ENCODE results near the gene CLASP1.
"Not testable (repeated sequence)": the region's sequence is repeated elsewhere in the genome, so short reads cannot be mapped to it uniquely, and the experiment has no call there.

Gene CLASP1

GRCh38 chr2:121334581-121335293, 314.5 kb downstream of the CLASP1 start:
- H3F3A ChIP-seq (ENCODE audit: insufficient read depth, low read length), result no peaks in the 10 kb centered on the region
- H3K27me3 ChIP-seq (ENCODE audit: insufficient read depth, low read length), result 0 out of 2 replicates have a peak, but pooled peaks cover 5% of the 10 kb centered on the region
- peaks cover 14% of the 10 kb centered on the region; the same call in 1 of the 2 replicates for H3K36me3 ChIP-seq (ENCODE audit: insufficient read depth, low read length)
- no peaks in the 10 kb centered on the region for H3K9me2 ChIP-seq (ENCODE audit: low read depth, low read length)
- no peak overlapping the region for H3K27ac ChIP-seq (ENCODE audit: low read depth, low read length, poor library complexity, severe bottlenecking)
- TF ChIP-seq, protein P1, sequence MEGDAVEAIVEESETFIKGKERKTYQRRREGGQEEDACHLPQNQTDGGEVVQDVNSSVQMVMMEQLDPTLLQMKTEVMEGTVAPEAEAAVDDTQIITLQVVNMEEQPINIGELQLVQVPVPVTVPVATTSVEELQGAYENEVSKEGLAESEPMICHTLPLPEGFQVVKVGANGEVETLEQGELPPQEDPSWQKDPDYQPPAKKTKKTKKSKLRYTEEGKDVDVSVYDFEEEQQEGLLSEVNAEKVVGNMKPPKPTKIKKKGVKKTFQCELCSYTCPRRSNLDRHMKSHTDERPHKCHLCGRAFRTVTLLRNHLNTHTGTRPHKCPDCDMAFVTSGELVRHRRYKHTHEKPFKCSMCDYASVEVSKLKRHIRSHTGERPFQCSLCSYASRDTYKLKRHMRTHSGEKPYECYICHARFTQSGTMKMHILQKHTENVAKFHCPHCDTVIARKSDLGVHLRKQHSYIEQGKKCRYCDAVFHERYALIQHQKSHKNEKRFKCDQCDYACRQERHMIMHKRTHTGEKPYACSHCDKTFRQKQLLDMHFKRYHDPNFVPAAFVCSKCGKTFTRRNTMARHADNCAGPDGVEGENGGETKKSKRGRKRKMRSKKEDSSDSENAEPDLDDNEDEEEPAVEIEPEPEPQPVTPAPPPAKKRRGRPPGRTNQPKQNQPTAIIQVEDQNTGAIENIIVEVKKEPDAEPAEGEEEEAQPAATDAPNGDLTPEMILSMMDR (IDR thresholded peaks at IDR 0.05; ENCODE audit: low read length), result no peak
- TF ChIP-seq EZH2 (IDR thresholded peaks at IDR 0.05; ENCODE audit: borderline replicate concordance, low read length), result no peak
- H3K79me2 ChIP-seq (ENCODE audit: insufficient read depth, low read length), result no peaks in the 10 kb centered on the region
- H3K4me3 ChIP-seq (ENCODE audit: low read depth, low read length, poor library complexity, severe bottlenecking), result no peak overlapping the region
- H3K4me2 ChIP-seq (ENCODE audit: low read length), result no peak overlapping the region
- peaks cover 19% of the 10 kb centered on the region for H3K4me1 ChIP-seq (ENCODE audit: insufficient read depth, low read length, severe bottlenecking)
- H2AFZ ChIP-seq (ENCODE audit: low read length), result no peak overlapping the region
- no peaks in the 10 kb centered on the region for H3K9me3 ChIP-seq (ENCODE audit: low read length)
- no peaks in the 10 kb centered on the region for H4K20me1 ChIP-seq (ENCODE audit: insufficient read depth, low read length)
- H3K9ac ChIP-seq (ENCODE audit: low read length), result no peak overlapping the region

DNA sequence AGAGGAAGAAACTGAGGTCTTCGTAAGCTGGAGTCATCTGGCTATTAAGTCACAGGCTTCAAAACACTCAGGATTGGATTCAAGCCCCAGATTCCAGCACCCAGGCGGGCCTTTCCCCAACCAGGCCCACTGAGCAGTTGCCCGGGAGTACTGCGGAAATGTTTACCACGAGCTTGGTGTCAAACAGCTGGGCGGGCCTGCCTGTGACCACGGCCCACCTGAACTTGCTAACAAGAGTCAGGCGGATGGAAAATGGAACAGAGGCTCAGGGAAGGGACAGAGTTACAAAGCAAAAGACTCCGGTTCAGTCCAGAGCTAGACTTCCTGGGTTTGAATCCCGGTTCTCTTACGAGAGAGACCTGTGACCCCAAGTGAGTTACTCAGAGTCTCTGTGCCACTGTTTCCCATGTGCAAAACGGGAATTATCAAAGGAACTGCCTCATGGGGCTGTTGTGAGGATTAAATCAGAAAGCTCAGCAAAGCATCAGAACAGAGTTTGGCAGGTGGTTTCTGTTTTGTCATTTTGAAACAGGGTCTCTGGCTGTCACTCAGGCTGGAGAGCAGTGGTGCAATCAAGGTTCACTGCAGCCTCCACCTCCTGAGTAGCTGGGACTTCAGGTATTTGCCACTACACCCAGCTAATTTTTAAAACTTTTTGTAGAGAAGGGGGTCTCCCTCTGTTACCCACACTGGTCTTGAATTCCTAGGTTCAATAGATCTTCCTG, 315.3 kb downstream of the CLASP1 start:
- no peaks in the 10 kb centered on the region for H3F3A ChIP-seq (ENCODE audit: insufficient read depth, low read length)
- no peak overlapping the region for H2AFZ ChIP-seq (ENCODE audit: low read length)
- H3K36me3 ChIP-seq (ENCODE audit: insufficient read depth, low read length), result peaks cover 8% of the 10 kb centered on the region; the same call in 1 of the 2 replicates
- no peaks in the 10 kb centered on the region for H3K9me2 ChIP-seq (ENCODE audit: low read depth, low read length)
- H3K79me2 ChIP-seq (ENCODE audit: insufficient read depth, low read length), result no peaks in the 10 kb centered on the region
- 0 out of 2 replicates have a peak, but pooled peaks cover 5% of the 10 kb centered on the region for H3K27me3 ChIP-seq (ENCODE audit: insufficient read depth, low read length)
- TF ChIP-seq, protein P1 (IDR thresholded peaks at IDR 0.05; ENCODE audit: low read length), result no peak
- TF ChIP-seq EZH2 (IDR thresholded peaks at IDR 0.05; ENCODE audit: borderline replicate concordance, low read length), result no peak
- no peak overlapping the region for H3K4me3 ChIP-seq (ENCODE audit: low read depth, low read length, poor library complexity, severe bottlenecking)
- H3K27ac ChIP-seq (ENCODE audit: low read depth, low read length, poor library complexity, severe bottlenecking), result no peak overlapping the region
- peaks cover 19% of the 10 kb centered on the region for H3K4me1 ChIP-seq (ENCODE audit: insufficient read depth, low read length, severe bottlenecking)
- no peak overlapping the region for H3K9ac ChIP-seq (ENCODE audit: low read length)
- H3K9me3 ChIP-seq (ENCODE audit: low read length), result no peaks in the 10 kb centered on the region
- H3K4me2 ChIP-seq (ENCODE audit: low read length), result no peak overlapping the region
- H4K20me1 ChIP-seq (ENCODE audit: insufficient read depth, low read length), result no peaks in the 10 kb centered on the region

DNA sequence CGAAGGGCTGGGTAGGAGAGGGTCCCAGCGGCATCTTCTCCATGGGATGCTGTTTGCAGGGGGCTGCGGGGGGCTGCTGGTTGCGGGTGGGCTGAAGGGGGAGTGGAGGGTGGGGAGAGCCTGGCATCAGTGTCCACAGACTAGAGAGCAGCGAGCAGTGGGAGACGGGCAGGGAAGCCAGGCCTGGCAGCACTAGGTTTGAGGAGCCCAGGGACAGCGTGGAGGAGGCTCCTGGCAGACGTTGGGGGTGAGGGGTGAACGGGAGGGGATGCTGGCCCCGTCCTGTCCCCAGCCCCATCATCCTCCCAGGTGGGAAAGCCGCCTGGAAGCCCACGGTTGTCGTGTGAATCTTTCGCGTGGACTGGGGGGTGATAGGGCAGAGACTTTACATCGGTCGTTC, 316.0 kb downstream of the CLASP1 start:
- Histone ChIP-seq H3K4me1 (ENCODE audit: insufficient read depth, low read length, severe bottlenecking) (peaks cover 19% of the 10 kb centered on the region), H3K9me3 (ENCODE audit: low read length) (no peaks in the 10 kb centered on the region), H3F3A (ENCODE audit: insufficient read depth, low read length) (no peaks in the 10 kb centered on the region), H3K79me2 (ENCODE audit: insufficient read depth, low read length) (no peaks in the 10 kb centered on the region), H3K9ac (ENCODE audit: low read length) (no peak overlapping the region), H3K4me3 (ENCODE audit: low read depth, low read length, poor library complexity, severe bottlenecking) (no peak overlapping the region), H3K4me2 (ENCODE audit: low read length) (no peak overlapping the region), H3K36me3 (ENCODE audit: insufficient read depth, low read length) (peaks cover 2% of the 10 kb centered on the region; the same call in 1 of the 2 replicates), H2AFZ (ENCODE audit: low read length) (no peak overlapping the region), H3K9me2 (ENCODE audit: low read depth, low read length) (no peaks in the 10 kb centered on the region), H3K27ac (ENCODE audit: low read depth, low read length, poor library complexity, severe bottlenecking) (no peak overlapping the region), H3K27me3 (ENCODE audit: insufficient read depth, low read length) (0 out of 2 replicates have a peak, but pooled peaks cover 5% of the 10 kb centered on the region), H4K20me1 (ENCODE audit: insufficient read depth, low read length) (no peaks in the 10 kb centered on the region)
- TF ChIP-seq, protein P1 (IDR thresholded peaks at IDR 0.05; ENCODE audit: low read length), result no peak
- TF ChIP-seq EZH2 (IDR thresholded peaks at IDR 0.05; ENCODE audit: borderline replicate concordance, low read length), result no peak

DNA sequence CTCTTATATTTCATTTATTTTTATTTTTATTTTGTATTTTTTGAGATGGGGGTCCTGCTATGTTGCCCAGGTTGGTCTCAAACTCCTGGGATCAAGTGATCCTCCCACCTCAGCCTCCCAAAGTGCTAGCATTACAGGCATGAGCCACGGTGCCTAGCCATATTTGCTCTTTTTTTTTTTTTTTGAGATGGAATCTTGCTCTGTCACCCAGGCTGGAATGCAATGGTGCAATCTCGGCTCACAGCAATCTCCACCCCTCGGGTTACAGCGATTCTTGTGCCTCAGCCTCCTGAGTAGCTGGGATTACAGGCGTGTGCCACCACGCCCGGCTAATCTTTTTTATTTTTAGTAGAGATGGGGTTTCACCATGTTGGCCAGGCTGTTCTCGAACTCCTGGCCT, 317.9 kb downstream of the CLASP1 start:
- H3K4me2 ChIP-seq (ENCODE audit: low read length); H3F3A ChIP-seq (ENCODE audit: insufficient read depth, low read length); H3K9me2 ChIP-seq (ENCODE audit: low read depth, low read length); H3K27me3 ChIP-seq (ENCODE audit: insufficient read depth, low read length); H4K20me1 ChIP-seq (ENCODE audit: insufficient read depth, low read length); H3K36me3 ChIP-seq (ENCODE audit: insufficient read depth, low read length); H2AFZ ChIP-seq (ENCODE audit: low read length); H3K9ac ChIP-seq (ENCODE audit: low read length); H3K9me3 ChIP-seq (ENCODE audit: low read length); H3K4me3 ChIP-seq (ENCODE audit: low read depth, low read length, poor library complexity, severe bottlenecking); H3K27ac ChIP-seq (ENCODE audit: low read depth, low read length, poor library complexity, severe bottlenecking); H3K79me2 ChIP-seq (ENCODE audit: insufficient read depth, low read length): not testable (repeated sequence)
- peaks cover 17% of the 10 kb centered on the region for H3K4me1 ChIP-seq (ENCODE audit: insufficient read depth, low read length, severe bottlenecking)

All from OCI-LY1 (cell line).